ENCODE measurements around the gene HOXA6.

Gene HOXA6

DNA sequence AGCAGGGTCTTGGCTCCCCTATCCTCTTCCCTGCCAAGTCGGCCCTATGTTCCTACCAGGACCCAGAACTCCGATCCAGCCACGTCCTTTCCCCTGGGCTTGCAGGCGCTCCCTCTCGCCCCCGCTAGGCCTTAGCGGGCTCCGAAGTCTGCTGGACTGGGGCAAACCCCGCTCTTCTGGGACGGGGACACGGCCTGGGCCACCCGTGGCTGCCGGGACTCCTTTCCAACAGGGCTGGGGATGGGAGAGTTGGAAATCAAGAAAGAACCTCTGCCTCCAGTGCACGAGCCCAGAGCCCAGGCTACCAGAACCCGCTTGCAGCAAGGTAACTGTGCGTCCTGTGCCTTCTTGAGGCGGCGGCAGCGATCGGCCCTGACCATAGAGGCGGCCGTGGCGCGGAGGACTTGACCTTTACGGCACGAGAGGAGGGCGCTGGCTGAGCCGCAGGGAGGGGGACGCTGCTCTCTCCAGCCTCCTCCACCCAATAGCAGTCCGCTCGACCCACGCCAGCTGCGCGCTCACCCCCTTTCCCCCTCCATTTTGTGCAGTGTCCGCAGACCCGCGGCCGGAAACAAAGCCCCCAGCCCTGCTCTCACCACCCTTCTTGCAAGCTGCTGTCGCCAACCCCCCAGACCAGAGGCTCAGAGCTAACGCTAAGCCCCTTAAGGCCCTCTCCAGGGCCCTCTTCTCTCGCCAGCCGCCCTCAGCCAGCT lies 44.4 kb upstream of the HOXA6 start:
- TF ChIP-seq, protein P1, sequence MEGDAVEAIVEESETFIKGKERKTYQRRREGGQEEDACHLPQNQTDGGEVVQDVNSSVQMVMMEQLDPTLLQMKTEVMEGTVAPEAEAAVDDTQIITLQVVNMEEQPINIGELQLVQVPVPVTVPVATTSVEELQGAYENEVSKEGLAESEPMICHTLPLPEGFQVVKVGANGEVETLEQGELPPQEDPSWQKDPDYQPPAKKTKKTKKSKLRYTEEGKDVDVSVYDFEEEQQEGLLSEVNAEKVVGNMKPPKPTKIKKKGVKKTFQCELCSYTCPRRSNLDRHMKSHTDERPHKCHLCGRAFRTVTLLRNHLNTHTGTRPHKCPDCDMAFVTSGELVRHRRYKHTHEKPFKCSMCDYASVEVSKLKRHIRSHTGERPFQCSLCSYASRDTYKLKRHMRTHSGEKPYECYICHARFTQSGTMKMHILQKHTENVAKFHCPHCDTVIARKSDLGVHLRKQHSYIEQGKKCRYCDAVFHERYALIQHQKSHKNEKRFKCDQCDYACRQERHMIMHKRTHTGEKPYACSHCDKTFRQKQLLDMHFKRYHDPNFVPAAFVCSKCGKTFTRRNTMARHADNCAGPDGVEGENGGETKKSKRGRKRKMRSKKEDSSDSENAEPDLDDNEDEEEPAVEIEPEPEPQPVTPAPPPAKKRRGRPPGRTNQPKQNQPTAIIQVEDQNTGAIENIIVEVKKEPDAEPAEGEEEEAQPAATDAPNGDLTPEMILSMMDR (IDR thresholded peaks at IDR 0.05; ENCODE audit: insufficient read depth, low read depth, low read length, missing control alignments): no peak
- no peak for DNase-seq (ENCODE audit: low read depth)
- no peak overlapping the region for H3K4me3 ChIP-seq (ENCODE audit: low read depth, low read length)

DNA sequence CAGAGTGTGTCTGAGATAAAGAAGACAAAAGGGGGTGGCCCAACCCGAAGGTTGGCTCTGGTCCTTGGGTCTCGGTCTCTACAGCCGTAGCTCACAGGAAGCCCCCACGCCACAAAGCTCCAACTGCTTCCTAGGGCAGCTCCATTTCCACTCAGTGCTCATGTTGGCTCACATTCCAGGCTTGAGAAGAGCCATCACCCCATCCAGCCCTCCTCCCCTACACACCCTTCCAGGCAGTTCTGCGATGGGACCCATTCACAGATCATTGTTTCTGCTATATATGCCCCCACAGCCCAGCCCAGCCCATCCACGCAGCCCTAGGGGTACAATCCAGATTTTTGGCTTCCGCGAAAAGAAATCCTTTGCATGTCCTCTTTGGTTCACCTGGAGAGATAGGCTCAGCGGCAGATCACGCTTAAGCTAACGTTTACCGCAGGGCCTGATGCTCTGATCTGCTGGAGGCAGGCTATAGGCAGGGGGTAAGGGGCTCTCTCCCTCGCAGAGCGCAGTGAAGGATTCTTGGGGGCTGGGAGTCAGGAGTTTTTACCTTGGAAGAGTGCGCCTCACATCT lies 43.7 kb upstream of the HOXA6 start:
- TF ChIP-seq, protein P1 (IDR thresholded peaks at IDR 0.05; ENCODE audit: insufficient read depth, low read depth, low read length, missing control alignments): no peak
- H3K4me3 ChIP-seq (ENCODE audit: low read depth, low read length): no peak overlapping the region
- no peak for DNase-seq (ENCODE audit: low read depth)

GRCh38 chr7:27189997-27190748 lies 42.6 kb upstream of the HOXA6 start:
- no peak overlapping the region for H3K4me3 ChIP-seq (ENCODE audit: low read depth, low read length)
- no peak for DNase-seq (ENCODE audit: low read depth)
- TF ChIP-seq, protein P1 (IDR thresholded peaks at IDR 0.05; ENCODE audit: insufficient read depth, low read depth, low read length, missing control alignments): no peak

- no peak overlapping the region for H3K4me3 ChIP-seq (ENCODE audit: low read depth, low read length)
- DNase-seq (ENCODE audit: low read depth): no peak
- TF ChIP-seq, protein P1 (IDR thresholded peaks at IDR 0.05; ENCODE audit: insufficient read depth, low read depth, low read length, missing control alignments): no peak
Measured at GRCh38 chr7:27189295-27189996, 41.9 kb upstream of the HOXA6 start.

GRCh38 chr7:27188386-27189294 lies 41.1 kb upstream of the HOXA6 start:
- H3K4me3 ChIP-seq (ENCODE audit: low read depth, low read length): no peak overlapping the region
- TF ChIP-seq, protein P1 (IDR thresholded peaks at IDR 0.05; ENCODE audit: insufficient read depth, low read depth, low read length, missing control alignments): no peak
- no peak for DNase-seq (ENCODE audit: low read depth)

Data from GM12865 (cell line).